Mucosa of descending colon (tissue), 3 donors: Measurements from ENCODE around the gene TSR1. TPM values are rescaled to one million over a fixed set of nuclear protein-coding genes. Genes with fewer than 3 reads are reported as not detected.
"Not testable (repeated sequence)": the region's sequence is repeated elsewhere in the genome, so short reads cannot be mapped to it uniquely, and the experiment has no call there.

Source experiments
- ATAC-seq: fragments of 200-7000 bp; cut with Tn5 transposase; one replicate; pipeline ENCODE4 v1.9.1; 2020; ENCODE audit warnings: mild to moderate bottlenecking, moderate library complexity
- DNase-seq, 3 donors: peaks; one replicate each; pipeline ENCODE4 v3.0.0-alpha.2; 2020
- H3K36me3 ChIP-seq: fragments of 200-600 bp; one replicate; pipeline ENCODE4 v1.8.0; 2021; ENCODE audit warnings: low read depth, mild to moderate bottlenecking
- H3K4me1 ChIP-seq: fragments of 200-600 bp; one replicate; pipeline ENCODE4 v1.8.0; 2021; ENCODE audit warnings: low read depth, mild to moderate bottlenecking
- H3K4me3 ChIP-seq: fragments of 200-600 bp; one replicate; pipeline ENCODE4 v1.8.0; 2021; ENCODE audit warnings: mild to moderate bottlenecking
- H3K9me3 ChIP-seq: fragments of 200-600 bp; one replicate; pipeline ENCODE4 v1.8.0; 2021; ENCODE audit warnings: mild to moderate bottlenecking
- intact Hi-C, 2 donors: fragments of 100-400 bp; cut with DNase I in 1 of 2; cut with micrococcal nuclease in 1 of 2; formaldehyde crosslinking; loops; one replicate each; pipeline versions ENCODE4 v1.11.0 to v1.11.1; 2022; cut with DNase I, micrococcal nuclease
- total RNA-seq, 3 donors: library from RNA; stranded (reverse); fragmentation: NEBNext Ultra II Directional in 2 of 3; extraction: Animal tissue kit (Norgen Biotek cat#: 25700) in 2 of 3; gene quantifications; one replicate each; pipeline versions ENCODE4 v1.2.1 to v1.2.4, GENCODE V29; 2021 to 2023
- TF ChIP-seq, protein P1 (sequence below): fragments of 200-600 bp; IDR thresholded peaks from one replicate; pipeline ENCODE4 v1.8.0; 2022; ENCODE audit warnings: antibody characterized with exemption, mild to moderate bottlenecking
- donor health status: DM: no; HTN: no; CAD: no; lungs with moderate emphysema.
- donor health status: DM: no; HTN: no; CAD: no.
- donor health status: DM: no; HTN: yes; CAD: no.

The TSR1 gene
- total RNA-seq, 3 donors from 2014 or later, result 13.6 to 23.4 (median 15.4) TPM

DNA sequence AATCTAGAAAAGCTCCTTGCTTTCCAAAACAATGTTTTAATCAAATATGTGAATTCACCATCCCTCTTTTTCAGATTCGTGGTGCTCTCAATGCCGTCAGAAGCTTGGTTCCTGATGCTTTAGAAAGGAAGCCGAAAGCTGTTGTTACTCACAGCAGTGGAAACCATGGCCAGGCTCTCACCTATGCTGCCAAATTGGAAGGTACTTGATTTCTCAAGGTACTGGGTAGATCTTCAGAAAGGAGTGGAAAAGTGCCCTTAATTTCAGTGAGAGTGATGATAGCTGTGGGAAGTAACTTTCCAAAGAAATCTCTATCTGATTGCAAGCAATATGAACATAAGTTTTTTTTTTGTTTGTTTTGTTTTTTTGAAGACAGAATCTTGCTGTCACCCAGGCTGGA, 18.5 kb downstream of the TSR1 start:
- no peaks in the 10 kb centered on the region for H3K9me3 ChIP-seq
- TF ChIP-seq, protein P1, sequence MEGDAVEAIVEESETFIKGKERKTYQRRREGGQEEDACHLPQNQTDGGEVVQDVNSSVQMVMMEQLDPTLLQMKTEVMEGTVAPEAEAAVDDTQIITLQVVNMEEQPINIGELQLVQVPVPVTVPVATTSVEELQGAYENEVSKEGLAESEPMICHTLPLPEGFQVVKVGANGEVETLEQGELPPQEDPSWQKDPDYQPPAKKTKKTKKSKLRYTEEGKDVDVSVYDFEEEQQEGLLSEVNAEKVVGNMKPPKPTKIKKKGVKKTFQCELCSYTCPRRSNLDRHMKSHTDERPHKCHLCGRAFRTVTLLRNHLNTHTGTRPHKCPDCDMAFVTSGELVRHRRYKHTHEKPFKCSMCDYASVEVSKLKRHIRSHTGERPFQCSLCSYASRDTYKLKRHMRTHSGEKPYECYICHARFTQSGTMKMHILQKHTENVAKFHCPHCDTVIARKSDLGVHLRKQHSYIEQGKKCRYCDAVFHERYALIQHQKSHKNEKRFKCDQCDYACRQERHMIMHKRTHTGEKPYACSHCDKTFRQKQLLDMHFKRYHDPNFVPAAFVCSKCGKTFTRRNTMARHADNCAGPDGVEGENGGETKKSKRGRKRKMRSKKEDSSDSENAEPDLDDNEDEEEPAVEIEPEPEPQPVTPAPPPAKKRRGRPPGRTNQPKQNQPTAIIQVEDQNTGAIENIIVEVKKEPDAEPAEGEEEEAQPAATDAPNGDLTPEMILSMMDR, result no peak
- no peaks in the 10 kb centered on the region for H3K36me3 ChIP-seq
- intact Hi-C loops, result no loop called here
- no peaks in the 10 kb centered on the region for H3K4me1 ChIP-seq
- no peak for DNase-seq
- ATAC-seq, result no peak
- H3K4me3 ChIP-seq, result no peak overlapping the region

DNA sequence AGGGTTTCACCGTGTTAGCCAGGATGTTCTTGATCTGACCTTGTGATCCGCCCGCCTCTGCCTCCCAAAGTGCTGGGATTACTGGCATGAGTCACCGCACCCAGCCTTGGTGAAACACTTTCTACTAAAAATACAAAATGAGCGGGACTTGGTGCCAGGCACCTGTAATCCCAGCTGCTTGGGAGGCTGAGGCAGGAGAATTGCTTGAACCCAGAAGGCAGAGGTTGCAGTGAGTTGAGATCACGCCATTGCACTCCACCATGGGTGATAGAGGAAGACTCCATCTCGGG, 19.4 kb downstream of the TSR1 start:
- H3K9me3 ChIP-seq, DNase-seq, H3K4me3 ChIP-seq, H3K36me3 ChIP-seq, intact Hi-C loops, ATAC-seq, H3K4me1 ChIP-seq: not testable (repeated sequence)

DNA sequence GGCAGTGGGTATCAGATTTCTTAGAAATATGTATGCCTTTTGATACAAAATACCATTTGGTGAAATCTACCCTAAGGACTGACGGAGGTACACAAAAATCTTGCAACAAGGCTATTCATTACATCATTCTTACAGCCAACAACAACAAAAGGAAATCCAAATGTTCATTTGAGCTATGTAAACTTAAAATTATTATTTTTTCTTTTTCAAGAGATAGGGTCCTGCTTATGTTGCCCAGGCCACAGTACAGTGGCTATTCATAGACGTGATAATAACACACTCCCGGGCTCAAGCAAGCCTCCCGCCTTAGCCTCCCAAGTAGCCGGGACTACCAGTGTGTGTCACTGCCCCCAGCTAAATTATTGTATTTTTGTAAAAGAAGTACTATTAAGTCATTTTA, 23.5 kb downstream of the TSR1 start:
- TF ChIP-seq, protein P1, result no peak
- intact Hi-C loops, result no loop called here
- no peak overlapping the region for H3K4me3 ChIP-seq
- no peaks in the 10 kb centered on the region for H3K9me3 ChIP-seq
- H3K36me3 ChIP-seq, result no peaks in the 10 kb centered on the region
- ATAC-seq (no peak), DNase-seq (no peak)
- H3K4me1 ChIP-seq, result no peaks in the 10 kb centered on the region

DNA sequence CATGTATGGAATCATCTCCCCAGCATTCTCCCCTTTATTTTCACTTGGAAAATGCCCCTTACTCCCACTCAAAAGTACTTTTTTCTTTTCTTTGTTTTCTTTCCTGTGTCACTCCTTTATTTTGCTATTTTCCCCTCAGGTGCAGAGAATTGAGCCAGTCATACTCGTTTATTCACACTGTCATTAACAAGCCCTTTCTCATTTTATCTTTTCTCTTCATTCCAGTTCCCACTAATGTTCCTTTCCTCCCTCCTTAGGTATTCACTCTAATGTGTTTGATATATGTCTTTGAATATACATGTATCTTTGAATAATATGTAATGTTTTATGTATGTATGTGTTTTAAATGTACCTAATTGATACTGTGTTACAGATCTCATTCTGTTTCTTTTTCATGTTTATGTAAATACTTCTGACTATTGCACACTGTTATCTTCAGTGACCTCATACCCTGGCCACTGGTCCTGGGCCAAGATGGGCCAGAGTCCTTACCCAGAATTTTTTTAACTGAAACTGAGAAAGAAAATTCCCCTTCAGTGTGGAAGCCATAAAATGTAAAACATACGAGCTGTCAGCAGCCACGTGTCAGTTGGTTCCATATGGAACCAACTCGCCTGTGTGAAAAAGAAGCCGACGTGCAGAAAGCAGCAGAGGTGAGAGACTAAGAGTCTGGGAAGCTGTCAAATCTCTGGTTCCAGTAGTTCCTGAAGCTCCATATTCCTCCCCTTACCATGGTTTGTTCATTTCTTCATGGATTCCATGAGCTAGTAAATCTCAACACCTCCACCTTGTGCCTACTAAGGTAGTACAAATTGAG, 26.7 kb downstream of the TSR1 start:
- no peaks in the 10 kb centered on the region for H3K4me1 ChIP-seq
- H3K4me3 ChIP-seq, result no peak overlapping the region
- TF ChIP-seq, protein P1, result no peak
- no peaks in the 10 kb centered on the region for H3K36me3 ChIP-seq
- DNase-seq (no peak), ATAC-seq (no peak)
- intact Hi-C loops, result no loop called here
- no peaks in the 10 kb centered on the region for H3K9me3 ChIP-seq

DNA sequence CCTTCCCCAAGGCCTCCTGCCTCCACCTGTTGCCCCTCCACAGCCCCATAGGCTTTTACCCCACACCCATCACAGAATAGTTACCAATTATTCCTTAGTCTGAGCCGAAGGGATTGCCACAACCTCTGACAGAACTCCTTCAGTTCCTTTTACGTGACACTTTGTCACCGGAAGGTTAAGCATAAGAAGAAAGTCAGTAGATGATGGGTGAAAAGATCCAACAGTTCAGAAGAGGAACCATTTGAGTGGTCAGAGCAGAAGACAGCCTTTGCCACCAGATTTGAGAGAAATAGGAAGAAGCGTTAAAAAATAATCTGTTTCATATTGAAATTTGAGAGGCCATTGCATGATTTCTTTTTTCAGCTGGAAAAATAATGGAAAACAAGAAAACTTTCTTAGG, 31.3 kb downstream of the TSR1 start:
- TF ChIP-seq, protein P1, result no peak
- peaks cover 14% of the 10 kb centered on the region for H3K4me1 ChIP-seq
- H3K36me3 ChIP-seq, result no peaks in the 10 kb centered on the region
- DNase-seq (no peak), ATAC-seq (no peak)
- intact Hi-C loops, result no loop called here
- H3K9me3 ChIP-seq, result no peaks in the 10 kb centered on the region
- H3K4me3 ChIP-seq, result no peak overlapping the region

DNA sequence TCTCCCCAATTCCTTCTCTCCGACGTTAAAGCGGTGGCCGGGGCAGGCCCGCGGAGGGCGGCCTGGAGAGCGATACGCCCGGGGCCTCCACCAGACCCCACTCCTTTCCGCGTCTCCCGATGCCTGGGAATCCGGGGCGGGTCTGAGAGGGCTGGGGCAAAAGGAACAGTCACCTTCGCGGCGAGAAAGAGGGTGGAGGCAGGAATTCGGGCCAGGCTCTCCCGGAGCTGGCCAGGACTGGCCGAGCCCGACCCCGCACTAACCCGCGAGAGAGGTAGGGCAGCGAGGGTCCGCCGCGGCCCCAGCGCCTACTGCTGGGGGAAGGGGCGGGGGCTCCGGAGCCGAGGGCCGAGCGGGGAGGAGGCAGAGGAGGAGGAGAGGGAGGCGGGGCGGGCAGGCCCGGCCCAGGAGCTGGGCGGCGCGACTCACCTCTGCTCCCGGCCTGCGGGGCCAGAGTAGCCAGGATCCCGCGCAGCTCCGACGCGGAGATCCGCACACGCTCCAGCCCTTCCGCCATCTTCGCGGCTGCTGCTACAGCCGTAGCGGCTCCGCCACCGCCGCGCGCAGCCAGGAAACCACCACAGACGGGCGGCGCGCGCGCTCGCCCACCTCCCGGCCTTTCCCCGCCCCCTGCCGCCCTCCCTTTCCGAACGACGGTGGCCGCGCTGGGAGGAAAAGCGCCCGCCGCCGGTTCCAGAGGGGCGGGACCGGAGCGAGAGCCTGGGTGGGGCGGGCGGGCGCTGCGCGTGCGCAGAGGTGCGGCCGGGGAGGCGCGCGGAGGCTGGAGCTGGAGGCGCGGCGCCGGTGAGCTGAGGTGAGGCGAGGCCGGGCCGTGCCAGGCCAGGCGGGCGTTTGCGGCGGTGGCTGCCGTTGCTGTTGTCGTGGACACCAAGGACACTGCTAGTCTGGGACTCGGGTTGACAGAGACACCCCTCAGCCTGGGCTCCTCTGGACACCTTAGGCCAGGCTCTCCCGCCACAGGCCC, 32.8 kb downstream of the TSR1 start, which contains the start of the genes SMG6 and SRR:
TSS of gene SMG6 (minus strand) at position 582 of the 985 bp plus-strand sequence. CDS start at position 517, 65 bp downstream.
TSS of gene SRR (plus strand) at position 747 of the 985 bp plus-strand sequence. CDS start 11,611 bp downstream, outside the sequence.
- no peaks in the 10 kb centered on the region for H3K9me3 ChIP-seq
- no peaks in the 10 kb centered on the region for H3K36me3 ChIP-seq
- peak within 1 kb of the TSS; percentile 88 for H3K4me3 ChIP-seq
- TF ChIP-seq, protein P1, result no peak
- intact Hi-C loops, result no loop called here
- peaks cover 14% of the 10 kb centered on the region for H3K4me1 ChIP-seq
- DNase-seq (peak; percentile 91 to 96 (median 95)), ATAC-seq (peak; percentile 96)
